NCI-H69 (cell line): ENCODE data around the gene DOCK1.
"Not testable (repeated sequence)": the region's sequence is repeated elsewhere in the genome, so short reads cannot be mapped to it uniquely, and the experiment has no call there.

Experiments used
- DNase-seq: peaks from one replicate; lab custom pipeline; 2025; lab: John Stamatoyannopoulos, UW

DOCK1 gene

DNA sequence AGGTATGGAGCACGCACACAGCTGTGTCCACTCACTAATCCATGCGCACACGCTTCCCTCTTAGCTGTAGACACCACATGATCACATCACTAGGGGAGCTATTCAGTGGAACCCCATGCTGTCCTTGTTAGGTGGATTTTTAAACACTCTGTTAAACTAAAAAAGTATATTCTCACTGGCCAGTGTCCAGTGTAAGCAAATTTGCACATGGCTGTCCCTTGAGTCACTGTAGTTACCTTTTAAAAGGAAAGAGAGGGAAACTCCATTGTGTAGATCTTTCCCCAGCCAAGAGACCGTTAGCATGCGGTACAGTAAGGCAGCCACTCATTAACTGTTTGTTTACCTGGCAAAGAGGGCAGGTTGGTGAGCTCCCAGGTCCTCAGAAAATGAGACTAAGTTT is 372.8 kb downstream of the DOCK1 start:
- DNase-seq: peak; percentile 8

DNA sequence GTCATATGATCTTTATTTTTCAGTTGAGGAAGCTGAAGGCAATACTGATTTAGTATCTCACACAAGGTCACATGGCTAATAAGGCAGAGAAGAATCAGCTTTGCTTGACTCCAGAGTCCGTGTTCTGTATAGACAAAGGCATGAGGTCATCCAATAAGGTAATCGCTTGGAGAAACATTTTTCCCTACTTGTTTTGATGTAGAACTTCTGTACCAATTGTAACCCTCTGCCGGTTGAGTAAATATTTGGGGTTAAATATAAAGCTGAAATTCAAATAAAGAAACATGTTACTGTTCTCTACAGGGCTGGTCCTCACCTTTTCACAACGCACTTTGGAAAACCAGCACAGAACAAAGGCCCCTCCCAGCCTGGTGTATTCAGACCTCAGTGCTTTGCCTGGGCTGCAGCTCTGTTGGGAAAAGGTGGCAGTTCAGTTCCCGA is 374.1 kb downstream of the DOCK1 start:
- DNase-seq: no peak

DNA sequence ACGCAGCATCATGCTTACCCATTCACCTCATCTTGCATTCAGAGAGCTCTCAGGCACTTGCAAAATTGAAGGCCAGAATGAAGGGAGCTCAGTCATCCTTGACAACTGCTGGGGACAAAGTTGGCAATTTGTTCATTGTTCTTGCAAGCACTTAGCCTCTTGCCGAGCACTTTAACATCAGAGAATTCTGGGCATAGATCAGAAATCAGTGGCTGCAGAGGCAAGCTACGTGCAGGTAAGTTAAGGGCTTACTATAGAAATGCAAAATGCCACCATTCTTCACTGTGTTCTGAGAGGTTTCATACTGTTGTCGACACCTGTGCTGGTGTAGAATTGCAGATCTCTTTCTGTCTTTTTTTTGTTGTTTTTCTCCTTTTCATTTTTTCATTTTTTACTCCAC is 375.2 kb downstream of the DOCK1 start:
- no peak for DNase-seq

DNA sequence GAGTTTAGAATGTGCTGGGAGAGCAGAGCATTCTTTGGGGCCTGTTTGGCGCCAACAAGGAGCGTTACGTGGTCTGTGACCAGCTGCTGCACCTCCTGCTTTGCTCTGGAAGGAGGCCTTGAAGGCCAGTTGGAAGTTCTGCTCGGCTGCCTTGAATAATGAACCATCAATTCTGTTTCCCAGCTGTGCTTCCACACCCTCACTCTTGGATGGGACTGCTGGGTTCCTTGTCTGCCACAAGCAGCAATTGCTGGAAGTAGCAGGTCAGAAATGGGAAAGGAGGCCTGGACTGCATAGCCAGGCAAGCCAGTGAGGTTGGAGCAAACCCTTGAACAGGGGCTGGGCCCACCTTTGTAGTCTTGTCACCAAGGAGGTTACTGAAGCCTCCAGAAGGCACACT is 377.8 kb downstream of the DOCK1 start:
- no peak for DNase-seq

DNA sequence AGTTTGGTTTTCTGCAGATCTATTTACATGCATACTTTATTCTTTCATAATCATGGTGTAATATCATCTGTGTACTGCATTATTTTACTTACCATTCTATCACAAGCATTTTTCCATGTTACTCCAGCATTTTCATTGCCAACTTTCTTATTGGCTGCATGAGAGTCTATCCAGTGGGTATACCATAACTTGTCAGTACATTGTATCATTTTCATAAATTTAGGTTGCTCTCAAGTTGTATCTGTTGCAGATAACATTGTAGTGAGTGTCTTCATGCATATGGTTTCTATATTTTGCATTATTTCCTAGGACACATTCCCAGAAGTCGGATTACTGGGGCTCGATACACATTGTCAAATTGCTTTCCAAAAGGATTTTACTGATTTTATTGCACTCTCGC is 378.3 kb downstream of the DOCK1 start:
- DNase-seq: no peak

DNA sequence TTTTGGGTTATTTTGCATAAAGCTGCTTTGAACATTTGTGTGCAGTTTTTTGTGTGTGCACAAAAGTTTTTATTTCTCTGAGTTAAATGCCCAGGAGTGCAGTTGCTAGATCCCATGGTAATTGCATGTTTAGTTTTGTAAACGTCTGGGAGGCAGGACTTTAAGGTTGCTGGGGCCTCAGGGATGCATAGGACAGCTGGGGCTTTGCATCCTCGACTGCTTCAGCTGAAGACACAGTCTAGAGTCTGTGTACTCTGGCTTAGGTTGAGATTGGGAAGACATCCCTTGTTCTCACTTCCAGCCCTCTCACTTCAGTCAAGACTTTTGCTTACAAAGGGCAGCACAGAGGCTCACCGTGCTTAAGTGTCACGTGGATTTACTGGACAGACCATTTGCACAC is 385.6 kb downstream of the DOCK1 start:
- DNase-seq: no peak

DNA sequence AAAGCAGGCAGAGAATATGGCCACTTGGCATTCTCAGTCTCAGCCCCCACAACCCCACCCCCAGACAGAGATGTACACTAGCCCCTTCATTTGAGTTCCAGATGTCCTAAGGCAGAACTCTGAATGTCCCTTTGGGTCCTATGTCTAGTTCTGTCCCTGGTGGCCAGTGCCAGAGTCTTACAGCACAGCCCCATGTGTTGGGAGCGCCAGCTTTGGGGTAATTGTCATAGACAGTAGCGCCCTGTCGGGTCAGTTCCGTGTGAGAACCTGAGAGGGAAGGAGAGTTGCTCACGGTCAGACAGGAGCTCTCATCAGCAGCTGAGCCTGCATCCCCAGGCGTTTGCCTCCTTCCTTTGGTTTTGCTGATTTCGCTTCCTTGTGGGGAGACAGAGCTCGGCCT is 386.1 kb downstream of the DOCK1 start:
- no peak for DNase-seq

DNA sequence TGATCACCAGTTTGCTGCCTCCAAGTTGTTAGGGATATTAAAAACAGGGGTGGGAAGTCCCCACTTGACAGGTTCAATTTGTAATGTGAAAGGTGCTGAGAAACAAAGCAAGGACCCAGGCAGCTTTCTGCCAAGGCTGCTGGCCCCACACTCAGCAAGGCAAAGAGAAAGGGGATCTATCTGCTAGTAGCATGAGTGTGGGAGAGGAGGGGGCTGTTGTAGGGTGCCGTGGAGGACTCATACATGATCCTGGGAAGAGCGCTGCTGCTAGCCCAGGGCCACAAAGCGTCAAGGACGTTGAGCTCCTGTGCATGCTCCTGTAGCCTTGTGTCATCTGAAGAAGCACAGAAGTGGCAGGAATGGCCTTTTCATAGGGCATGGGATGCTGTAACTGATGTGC is 387.7 kb downstream of the DOCK1 start:
- DNase-seq: no peak

DNA sequence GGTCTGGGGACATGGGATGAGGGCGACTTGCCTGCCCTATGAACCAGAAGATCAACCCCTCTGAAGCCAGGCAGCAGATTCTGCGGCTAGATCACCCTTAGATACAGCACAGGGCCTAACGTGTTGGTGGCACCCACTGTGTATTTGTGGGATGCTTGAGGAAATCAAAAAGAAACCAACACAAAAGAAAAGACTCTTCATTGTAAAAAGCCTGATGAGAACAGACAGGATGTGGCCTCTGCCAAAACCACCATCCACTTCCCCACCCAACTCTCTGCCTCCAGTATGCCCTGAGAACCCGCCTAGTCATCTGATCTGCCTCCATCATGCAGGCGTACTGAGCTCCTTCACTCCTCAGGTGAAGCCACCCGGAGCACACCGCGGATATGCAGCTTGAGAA is 388.4 kb downstream of the DOCK1 start:
- no peak for DNase-seq

DNA sequence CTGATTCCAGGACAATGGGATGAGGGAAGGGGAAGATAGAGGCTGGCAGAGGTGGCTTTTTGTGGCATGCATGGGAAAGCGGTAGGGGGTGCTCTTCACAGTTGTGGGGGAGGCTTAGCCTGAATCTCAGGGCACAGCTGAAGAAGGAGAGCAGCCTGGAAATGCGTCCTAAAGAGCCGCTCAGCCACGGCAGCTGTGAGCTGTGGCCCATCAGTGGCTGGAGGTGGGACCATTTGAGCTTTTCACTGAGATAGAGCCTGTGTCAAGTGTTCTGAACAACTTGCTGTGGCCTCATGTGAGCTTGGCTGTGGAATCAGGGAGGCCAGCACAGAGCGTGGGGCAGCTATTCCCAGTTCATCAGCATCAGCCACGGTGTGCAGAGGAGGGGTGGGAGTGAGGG is 391.5 kb downstream of the DOCK1 start:
- DNase-seq: no peak

DNA sequence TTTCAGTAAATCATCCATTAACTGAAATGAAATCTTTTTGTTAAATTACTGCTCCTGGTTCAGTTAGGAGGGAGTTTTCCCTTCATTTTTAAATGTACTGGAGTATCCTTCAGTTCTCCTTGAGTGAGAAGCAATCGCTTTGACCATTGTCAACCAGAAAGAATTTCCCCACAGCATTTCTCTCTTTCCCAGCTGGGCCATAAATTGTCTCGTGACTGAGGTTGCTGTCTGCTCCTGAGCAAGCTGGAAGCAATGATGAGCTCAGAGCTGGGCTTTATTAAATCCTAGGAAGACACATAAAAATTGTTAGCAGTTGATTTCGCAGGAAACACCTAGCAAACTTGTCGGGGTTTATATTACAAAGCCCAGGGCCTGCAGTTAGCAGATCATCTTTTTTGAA is 393.2 kb downstream of the DOCK1 start:
- DNase-seq: no peak

DNA sequence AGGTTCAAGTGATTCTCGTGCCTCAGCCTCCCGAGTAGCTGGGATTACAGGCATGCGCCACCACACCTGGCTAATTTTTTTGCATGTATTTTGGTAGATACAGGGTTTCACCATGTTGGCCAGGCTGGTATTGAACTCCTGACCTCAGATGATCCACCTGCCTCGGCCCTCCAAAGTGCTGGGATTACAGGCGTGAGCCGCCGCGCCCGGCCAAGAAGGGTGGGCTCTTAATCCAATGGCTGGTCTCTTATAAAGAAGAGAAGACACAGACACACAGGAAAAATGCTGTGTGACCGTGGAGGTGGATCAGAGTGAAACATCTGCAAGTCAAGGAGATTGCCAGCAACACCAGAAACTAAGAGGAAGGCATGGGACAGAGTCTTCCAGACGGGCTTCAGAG is 394.0 kb downstream of the DOCK1 start:
- not testable (repeated sequence) for DNase-seq

DNA sequence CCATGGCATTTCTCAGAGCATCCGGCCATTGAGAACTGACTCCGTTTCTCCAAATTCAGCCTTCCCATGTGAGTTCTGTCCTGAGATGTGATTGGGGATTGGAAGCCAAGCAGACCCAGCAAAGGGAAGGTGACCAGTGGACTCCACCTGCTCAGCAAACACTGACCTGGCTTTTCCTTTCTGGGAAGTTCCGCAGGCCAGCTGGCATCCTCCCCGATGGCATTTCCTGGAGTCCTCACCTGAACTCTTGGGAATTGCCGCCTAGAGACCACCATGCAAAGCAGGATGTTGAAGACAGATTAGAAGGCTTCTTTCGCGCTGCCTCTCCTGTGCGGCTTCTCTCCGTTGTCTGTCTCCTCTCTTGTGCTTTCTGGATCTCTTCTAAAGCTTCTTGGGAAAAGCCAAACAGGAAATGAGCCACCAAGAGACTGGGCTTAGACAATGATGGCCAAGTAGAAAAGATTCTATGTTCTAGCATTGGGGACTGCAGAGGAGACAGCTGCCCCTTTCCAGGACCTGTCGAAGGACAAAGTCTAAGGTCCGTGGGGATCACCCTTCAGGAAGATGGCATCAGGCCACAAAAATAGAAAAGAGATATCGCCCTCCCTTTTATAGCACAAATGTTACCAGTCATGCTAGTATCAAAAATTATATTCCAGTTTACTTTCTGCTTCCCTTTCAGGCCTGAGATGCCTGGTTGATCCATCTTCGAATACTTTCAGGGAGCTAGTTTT is 394.9 kb downstream of the DOCK1 start:
- no peak for DNase-seq

DNA sequence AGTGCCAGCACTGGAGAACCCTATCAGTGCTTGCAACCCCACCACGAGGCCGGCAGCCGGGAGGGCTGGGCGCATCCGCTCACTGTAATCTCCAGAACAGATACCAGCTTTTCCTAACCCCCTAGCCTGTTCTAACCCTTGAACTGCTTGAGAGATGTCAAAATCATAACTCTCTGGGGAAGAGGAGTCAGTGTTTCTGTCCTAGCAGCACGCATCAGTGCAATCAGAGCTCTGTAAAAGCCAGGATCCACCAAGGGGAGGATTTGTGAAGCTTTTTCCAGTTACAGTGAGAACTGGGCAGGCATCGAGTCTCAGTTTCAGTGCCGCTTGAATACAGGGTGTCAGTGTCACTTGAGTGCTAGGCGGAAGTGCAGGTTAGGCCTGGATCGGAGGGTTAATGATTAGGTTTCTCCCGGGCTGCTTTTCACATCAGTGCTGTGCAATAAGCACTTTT is 395.7 kb downstream of the DOCK1 start:
- DNase-seq: no peak

DNA sequence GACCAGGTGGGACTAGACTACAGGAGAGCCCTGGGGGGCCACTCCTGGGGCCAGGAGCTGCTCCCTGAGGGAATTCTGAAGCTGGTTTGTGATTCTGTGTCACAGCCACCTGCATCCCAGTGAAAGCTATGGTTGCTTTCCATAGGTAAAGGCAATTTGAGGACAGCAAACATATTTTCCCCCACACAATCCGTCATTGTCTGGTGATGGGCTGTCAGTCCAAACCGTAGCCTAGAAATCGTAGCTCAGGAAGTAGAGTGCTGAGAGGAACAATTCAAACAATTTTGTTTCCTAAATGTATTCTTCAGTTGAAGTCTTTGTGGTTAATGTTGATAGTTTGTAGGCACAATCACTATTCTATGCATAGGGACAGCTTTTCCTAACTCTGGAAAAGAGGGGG is 397.1 kb downstream of the DOCK1 start:
- no peak for DNase-seq

DNA sequence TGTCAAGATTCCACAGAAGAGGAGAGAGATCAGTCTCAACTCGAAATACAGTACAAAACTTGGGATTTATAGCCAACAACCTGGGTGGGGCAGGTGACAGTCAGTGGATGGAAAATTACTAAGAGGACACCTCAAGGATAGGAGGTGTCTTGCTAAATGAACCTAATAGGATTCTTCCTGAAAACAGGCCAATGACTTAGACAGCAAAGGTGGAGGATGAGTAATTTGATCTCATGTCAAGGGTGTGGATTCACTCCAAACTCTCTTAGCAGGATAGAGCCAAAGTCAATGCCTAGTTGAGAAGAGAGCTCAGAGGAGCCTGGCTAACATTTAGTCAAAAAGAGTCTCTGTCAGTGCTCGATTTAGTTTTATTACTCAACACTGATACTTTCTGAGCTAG is 397.9 kb downstream of the DOCK1 start:
- DNase-seq: no peak

DNA sequence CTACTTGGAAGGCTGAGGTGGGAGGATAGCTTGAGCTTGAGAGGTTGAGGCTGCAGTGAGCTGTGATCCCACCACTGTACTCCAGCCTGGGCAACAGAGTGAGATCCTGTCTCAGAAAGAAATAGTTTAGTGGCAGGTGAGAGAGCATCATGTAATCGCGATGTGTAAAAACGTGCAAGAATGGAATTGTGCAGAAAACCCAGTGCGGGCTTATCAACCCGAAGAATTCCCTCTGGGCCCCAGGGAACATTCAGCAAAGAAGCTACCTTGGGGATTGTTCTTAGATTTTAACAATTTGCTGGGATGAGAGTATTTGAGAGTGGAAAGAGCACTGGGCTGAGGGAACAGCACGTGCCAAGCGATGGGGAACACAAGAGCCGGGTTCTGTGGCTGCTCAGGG is 398.5 kb downstream of the DOCK1 start:
- no peak for DNase-seq

DNA sequence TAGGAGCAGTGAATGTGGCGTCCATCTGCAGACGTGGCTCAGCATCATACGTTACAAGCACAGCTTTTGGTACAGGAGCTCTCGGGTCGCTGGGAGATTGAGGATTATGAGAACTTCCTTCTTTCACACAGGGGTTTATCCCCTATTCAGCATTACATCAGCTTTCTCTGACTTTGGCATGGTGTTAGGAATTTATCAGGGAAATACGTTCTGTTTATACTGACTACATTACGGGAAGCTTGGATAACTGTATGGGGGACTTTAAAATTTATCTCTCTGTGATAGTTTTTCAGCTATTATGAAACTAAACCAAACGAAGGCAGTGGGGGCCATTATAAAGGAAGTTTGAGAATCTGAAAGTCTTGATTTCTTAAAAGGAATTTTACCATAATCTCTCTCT is 401.3 kb downstream of the DOCK1 start:
- no peak for DNase-seq

DNA sequence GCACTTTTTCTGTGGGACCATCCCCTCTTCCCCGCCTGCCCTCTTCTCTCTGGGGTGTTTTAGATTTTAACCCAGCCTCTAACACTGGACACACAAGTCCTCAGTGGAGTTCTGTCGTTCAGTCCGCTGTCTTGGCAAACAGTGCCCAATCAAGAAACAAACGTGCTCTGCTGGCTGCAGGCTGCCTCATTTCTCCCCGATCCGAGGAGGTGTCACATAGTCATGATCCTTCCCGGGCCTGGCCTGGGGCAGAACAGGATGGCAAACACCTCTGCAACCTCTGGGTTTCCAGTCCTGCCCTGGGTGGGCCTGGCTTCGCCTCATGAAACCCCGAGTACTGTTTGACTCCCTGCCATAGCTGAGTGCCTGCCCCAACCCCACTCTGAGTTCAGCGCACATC is 402.1 kb downstream of the DOCK1 start:
- DNase-seq: no peak

DNA sequence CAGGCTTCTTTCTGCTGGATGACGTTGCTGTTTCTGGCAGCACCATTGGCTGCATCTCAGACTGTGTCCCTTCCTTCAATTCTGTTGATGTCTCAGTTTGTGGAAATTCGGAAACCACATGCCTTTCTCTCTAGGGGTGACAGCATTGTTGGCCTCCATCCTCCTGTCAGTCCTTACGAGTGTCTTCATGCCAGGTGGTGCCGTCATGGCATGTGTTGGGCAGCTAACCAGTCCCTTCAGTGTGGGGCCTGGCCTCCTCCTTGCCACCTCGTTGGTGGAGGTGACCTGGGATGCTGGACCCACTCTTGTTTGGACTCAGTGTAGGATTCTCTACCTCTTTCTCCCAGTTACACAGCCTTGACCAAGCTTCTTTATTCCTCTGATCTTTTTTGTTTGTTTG is 402.8 kb downstream of the DOCK1 start:
- no peak for DNase-seq

DNA sequence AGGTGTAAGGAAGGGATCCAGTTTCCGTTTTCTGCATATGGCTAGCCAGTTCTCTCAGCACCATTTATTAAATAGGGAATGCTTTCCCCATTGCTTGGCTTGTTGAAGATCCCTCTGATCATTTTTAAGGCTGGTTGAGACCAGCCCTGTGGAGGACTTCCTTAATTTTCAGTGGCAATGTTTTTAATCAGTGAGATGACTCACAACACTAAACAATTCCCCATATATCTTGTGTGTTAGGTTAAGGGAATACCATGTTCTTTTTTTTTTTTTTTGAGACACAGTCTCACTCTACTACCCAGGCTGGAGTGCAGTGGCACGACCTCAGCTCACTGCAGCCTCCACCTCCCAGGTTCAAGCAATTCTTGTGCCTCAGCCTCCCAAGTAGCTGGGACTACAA is 404.4 kb downstream of the DOCK1 start:
- not testable (repeated sequence) for DNase-seq

DNA sequence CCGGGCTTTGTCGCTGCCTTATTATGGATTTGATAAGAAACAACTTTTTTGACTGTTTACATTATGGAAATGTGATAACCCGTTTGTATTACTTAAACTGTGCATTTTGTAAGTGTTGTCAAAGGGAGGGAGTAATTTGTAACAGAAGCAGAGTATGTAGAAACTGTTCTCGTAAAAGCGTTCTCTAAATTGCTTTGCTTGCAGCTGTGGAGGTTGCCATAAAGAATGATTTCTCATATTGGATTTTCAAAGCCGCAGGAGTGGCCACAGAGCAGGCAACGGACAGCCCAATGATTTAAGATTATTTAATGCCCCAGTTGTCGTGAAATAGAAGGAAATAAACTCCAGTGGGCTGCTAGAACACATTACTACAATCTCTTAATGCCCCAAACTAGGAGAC is 405.2 kb downstream of the DOCK1 start:
- no peak for DNase-seq

DNA sequence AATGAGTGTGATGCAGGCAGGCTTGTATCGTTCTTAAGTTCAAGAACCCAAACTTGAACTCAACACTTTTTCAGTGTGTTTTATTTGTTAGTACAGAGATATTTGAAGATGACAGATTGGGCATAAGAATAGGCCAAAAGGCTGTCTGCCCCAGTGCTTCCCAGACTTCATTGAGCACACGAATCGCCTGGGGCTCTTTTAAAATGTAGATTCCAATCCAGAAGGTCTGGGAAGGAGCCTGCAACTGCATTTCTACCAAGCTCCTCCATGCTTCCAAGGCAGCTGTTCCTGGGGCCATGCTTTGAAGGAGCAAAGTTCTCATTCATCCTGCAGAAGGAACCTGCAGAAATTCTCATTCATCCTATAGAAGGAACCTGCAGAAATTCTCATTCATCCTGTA is 405.7 kb downstream of the DOCK1 start:
- no peak for DNase-seq

DNA sequence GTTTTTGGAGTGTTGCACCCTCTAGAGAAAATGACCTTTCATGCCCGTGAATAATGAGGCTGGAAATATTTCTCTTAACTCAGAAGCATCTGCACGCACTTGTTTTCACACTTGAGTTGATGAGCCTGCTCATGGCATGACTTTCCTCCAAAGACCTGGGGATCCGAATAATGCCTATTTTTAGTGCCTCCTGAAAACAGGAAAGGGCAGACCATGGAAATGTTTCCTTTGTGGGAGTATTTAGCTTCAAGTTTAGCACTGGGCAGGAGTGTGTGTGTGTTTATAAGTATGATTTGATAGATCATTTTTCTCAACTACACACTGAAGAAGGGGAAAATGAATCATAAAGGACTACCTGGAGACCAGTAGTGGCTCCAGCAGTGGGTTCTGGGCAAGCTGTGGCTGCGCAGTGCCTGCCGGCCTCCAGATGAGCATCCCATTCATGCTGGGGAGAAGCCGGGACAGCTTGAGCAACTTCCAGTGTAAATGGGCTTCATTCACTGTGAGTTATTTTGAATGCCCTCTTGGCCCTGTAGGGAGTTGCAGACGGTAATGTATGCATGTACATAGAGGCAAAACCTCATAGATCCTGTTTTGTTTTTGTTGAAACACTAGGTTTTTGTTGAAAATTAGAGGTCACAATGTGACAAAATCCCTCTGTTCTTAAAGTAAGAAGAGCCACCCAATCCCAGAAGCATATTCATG is 408.9 kb downstream of the DOCK1 start:
- no peak for DNase-seq
